ENCODE measurements around the gene SNX22.

- TF ChIP-seq, protein P1, sequence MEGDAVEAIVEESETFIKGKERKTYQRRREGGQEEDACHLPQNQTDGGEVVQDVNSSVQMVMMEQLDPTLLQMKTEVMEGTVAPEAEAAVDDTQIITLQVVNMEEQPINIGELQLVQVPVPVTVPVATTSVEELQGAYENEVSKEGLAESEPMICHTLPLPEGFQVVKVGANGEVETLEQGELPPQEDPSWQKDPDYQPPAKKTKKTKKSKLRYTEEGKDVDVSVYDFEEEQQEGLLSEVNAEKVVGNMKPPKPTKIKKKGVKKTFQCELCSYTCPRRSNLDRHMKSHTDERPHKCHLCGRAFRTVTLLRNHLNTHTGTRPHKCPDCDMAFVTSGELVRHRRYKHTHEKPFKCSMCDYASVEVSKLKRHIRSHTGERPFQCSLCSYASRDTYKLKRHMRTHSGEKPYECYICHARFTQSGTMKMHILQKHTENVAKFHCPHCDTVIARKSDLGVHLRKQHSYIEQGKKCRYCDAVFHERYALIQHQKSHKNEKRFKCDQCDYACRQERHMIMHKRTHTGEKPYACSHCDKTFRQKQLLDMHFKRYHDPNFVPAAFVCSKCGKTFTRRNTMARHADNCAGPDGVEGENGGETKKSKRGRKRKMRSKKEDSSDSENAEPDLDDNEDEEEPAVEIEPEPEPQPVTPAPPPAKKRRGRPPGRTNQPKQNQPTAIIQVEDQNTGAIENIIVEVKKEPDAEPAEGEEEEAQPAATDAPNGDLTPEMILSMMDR (IDR thresholded peaks at IDR 0.05; ENCODE audit: insufficient read depth, low read length) = no peak
- TF ChIP-seq, protein P2, sequence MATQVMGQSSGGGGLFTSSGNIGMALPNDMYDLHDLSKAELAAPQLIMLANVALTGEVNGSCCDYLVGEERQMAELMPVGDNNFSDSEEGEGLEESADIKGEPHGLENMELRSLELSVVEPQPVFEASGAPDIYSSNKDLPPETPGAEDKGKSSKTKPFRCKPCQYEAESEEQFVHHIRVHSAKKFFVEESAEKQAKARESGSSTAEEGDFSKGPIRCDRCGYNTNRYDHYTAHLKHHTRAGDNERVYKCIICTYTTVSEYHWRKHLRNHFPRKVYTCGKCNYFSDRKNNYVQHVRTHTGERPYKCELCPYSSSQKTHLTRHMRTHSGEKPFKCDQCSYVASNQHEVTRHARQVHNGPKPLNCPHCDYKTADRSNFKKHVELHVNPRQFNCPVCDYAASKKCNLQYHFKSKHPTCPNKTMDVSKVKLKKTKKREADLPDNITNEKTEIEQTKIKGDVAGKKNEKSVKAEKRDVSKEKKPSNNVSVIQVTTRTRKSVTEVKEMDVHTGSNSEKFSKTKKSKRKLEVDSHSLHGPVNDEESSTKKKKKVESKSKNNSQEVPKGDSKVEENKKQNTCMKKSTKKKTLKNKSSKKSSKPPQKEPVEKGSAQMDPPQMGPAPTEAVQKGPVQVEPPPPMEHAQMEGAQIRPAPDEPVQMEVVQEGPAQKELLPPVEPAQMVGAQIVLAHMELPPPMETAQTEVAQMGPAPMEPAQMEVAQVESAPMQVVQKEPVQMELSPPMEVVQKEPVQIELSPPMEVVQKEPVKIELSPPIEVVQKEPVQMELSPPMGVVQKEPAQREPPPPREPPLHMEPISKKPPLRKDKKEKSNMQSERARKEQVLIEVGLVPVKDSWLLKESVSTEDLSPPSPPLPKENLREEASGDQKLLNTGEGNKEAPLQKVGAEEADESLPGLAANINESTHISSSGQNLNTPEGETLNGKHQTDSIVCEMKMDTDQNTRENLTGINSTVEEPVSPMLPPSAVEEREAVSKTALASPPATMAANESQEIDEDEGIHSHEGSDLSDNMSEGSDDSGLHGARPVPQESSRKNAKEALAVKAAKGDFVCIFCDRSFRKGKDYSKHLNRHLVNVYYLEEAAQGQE (IDR thresholded peaks at IDR 0.05; ENCODE audit: insufficient replicate concordance, low read depth) = no peak
- no peak for TF ChIP-seq POLR2AphosphoS5 (IDR thresholded peaks at IDR 0.05; ENCODE audit: low read depth)
Measured at GRCh38 chr15:64193971-64194370, 42.4 kb downstream of the SNX22 start.
